DMS79 treated with DMSO at 0.1 percent for 48 hours (cell line): ENCODE results near the gene CLEC4G.

Experiments
- DNase-seq: peaks from one replicate; lab custom pipeline; 2025; lab: John Stamatoyannopoulos, UW

The CLEC4G gene

DNA sequence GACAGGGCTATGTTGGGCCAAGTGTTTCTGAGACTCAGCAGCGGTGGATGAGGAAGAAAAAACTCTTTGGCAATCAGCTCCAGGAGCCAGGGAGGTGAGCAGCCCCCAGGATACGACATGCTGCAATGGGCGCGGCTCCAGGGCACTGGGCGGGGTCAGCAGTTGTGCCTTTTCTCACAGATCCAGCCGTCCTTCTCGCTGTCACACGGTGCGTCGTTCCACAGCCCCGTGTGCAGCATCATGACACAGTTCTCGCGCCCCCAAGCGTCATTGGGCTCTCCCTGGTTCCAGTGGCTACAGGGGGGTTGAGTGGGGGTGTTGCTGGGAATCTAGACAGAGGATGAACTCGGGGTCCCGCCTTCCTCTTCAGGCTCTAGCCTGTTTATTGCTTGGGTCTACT lies 2.7 kb downstream of the CLEC4G start:
- no peak for DNase-seq

DNA sequence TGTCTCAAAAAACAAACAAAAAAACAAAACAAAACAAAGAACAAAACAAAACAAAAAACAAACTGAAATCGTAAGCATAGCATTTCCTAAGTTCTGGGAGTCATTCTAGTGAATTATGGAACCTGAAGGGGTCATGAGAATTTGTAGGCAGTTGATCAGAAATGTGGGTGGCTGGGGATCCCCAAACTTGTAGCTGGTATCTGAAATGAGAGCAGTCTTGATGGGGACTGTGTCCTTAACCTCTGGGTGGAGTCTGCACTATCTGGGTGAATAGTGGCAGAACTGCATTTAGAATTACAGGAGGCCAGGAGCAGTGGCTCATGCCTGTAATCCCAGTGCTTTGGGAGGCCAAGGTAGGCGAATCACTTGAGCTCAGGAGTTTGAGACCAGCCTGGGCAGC lies 6.1 kb downstream of the CLEC4G start:
- no peak for DNase-seq

DNA sequence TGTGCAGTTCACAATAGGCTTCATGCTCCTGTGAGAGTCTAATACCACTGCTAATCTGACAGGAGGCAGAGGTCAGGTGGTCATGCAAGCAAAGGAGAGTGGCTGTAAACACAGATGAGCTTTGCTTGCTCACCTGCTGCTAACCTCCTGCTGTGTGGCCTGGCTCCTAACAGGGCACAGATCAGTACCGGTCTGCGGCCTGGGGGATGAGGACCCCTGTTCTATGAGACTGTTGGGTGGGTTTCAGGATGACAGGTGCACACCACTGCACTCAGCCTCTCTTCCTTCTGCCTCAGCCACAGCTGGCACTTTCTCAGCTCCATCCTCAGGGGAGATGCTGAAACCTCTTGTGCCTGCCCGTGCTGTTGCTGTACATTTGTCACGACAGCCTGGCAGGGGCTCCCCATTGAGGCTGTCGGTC lies 9.7 kb downstream of the CLEC4G start:
- DNase-seq = no peak

DNA sequence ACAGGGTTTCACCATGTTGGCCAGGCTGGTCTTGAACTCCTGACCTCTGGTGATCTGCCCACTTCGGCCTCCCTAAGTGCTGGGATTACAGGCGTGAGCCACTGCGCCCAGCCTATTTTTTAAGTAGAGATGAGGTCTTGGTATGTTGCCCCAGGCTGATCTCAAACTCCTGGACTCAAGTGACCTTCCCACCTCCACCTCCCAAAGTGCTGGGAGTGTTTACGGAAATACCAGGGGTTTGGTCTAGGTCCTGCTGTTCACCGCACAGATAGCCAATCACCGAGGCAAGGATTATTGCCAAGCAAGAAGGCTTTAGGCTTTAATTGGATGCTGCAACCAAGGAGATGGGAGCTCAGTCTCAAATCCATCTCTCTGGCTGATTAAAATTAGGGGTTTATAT lies 11.6 kb downstream of the CLEC4G start:
- no peak for DNase-seq

DNA sequence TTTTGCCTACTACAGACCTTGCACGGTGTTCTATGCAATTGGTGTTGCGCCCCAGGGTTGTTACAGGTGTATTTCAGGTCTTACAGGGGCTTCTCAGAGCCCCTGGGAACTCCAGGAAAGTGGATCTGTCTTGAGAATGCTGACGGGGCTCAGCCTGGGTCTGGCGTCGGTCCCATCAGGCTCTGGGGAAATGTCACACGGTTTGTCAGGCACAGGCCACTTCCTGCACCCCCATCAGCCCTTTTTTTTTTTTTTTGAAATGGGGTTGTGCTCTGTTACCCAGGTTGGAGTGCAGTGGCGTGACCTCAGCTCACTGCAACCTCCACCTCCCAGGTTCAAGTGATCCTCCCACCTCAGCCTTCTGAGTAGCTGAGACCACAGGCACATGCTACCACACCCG lies 13.2 kb downstream of the CLEC4G start:
- DNase-seq = no peak

DNA sequence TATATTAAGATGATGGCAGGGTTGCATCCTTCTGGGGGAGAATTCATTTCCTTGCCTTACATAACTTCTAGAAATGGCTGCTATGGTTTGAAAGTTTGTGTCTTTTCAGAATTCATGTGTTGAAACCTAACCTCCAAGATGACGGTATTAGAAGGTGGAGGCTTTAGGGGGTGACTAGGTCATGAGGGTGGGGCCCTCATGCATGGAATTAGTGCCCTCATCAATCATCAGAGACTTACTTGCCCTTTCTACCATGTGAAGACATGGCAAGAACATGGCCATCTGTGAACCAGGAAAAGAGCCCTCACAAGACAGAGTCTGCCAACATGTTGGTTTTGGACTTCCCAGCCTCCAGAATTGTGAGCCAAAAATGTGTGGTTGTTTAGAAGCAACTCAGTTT lies 15.1 kb downstream of the CLEC4G start:
- no peak for DNase-seq

DNA sequence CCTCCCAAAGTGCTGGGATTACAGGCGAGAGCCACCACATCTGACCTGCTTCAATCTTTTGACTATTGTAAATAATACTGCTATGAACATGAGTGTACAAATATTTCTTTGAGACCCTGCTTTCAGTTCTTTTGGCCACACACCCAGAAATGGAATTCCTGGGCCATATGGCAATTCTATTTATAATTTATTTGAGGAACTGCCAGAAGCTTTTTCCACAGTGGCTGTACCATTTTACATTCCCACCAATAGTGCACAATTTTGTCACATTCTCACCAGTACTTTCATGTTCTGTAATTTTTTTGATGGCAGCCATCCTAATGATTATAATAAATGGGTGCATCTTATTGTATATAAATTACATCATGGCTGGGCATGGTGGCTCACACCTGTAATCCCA lies 16.2 kb downstream of the CLEC4G start:
- no peak for DNase-seq

DNA sequence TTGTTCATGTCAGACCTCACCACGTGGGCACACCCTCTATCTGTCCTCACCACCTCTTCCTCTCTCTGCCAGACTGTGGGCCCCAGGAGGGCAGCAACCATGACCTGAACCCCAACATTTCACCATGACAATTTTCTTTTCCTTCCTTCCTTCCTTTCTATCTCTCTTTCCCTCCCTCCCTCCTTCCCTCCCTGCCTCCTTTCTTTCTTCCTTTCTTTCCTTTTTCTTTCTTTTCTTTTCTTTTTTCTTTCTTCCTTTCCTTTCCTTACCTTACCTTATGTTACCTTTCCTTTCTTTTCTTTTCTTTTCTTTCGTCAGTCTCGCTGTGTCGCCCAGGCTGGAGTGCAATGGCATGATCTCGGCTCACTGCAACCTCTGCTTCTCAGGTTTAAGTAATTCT lies 21.3 kb downstream of the CLEC4G start:
- no peak for DNase-seq

DNA sequence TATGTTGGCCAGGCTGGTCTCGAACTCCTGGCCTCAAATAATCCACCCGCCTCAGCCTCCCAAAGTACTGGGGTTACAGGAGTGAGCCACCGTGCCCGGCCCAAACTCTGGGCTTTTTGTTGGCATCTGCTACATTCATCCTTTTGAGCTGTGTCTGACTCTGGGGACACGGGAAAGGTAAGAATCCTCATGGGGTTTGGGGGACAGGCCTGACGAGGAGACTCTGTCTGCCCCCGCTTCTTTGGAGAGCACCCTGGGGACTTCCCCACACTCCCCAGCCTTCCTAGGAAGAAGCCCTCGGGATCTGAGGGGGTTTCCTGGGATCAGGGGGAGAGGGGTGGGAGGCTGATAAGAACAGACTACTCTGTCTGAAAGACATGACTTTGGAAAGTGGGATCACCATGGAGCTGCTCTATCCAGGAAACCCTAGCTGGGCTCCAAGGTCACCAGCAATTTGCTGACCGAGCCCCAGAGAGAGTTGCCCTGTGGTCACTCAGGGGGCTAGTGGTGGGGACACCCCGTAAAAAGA lies 21.9 kb downstream of the CLEC4G start:
- no peak for DNase-seq

DNA sequence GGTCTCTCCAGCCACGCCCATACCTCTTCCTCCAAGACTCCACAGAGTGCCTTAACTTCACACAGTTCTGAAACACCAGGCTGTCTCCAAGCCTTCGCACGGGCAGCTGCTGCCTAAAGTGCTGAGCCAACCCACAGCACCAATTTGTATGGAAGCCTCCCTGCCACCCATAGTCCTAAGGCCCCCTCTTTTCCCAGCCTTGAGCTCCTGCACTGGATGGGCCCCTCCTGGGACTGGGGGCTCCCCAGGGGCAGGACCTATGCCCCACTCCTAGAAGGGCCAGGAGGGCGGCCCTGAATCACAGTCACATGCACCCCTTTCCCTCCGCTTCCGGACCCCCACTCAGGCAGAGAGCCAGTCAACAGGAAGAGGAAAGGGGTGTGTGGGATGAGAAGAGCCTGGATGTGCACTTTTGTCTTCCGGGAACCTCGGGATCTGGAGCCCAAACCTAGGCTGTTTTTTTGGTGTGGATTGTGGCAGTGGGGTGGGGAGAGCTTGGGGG lies 24.9 kb downstream of the CLEC4G start:
- DNase-seq = no peak

DNA sequence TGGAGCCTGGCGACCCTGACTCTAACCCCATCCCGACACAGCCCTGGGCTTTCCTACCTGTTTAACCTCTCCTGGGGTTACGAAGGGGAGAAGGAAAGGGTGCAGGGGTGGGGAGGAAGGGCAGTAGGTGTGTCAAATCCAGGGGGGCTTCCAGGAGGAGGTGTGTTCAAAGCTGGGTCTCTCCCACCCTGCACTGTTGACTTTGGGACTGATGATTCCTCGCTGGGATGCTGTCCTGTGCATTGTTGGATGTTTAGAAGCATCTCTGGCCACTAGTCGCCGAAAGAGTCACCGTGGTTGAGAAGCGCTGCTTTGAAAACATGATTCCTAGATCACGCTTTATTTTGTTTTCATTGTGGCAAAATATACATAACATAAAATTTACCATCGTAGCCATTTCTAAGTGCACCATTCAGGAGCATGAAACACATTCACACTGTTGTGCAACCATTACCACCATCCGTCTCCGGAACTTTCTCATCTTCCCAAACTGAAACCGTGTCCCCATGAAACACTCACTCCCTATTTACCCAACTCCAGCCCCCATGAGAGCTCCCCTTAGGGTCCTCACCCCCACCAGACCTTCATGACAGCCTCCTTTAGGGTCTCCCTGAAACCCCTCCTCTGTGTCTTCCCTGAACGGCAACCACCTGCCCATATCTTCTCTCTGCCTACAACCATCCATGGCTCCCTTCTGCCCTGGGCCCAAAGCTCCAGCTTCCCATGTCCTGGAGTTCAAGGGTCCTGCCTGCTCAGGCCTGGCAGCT lies 25.5 kb downstream of the CLEC4G start:
- DNase-seq = no peak

DNA sequence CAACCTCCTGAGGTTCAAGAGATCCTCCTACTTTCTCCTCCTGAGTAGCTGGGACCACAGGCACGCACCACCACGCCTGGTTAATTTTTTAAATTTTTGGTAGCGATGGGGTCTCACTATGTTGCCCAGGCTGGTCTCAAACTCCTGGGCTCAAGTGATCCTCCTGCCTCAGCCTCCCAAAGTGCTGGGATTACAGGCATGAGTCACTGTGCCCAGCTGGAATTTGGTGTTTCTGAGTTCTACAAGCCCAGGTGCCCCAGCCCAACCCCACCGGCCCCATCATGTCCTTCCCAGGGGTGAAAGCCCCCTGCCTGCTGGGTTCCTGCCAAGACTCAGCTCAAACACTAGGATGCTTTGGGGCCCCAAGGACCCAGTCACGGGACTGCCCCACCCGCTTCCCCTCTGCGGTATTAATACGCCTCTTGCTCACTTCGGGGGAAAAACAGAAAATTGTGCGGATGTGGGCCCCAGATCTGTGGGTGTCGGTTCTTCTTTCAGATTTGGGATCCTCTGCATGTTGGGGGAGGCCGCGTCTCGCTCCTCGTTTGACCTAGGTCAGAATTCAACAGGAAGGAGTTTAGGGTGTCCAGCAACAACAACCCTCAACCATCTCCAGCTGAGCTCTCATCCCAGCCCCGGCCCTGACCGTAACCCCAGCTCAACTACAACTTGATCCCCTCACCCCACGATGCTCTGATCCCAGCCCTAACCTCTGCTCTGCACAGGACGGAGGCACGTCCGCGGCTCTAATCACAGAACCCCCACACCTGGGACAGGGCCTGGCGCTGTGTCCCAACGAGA lies 26.3 kb downstream of the CLEC4G start:
- no peak for DNase-seq

DNA sequence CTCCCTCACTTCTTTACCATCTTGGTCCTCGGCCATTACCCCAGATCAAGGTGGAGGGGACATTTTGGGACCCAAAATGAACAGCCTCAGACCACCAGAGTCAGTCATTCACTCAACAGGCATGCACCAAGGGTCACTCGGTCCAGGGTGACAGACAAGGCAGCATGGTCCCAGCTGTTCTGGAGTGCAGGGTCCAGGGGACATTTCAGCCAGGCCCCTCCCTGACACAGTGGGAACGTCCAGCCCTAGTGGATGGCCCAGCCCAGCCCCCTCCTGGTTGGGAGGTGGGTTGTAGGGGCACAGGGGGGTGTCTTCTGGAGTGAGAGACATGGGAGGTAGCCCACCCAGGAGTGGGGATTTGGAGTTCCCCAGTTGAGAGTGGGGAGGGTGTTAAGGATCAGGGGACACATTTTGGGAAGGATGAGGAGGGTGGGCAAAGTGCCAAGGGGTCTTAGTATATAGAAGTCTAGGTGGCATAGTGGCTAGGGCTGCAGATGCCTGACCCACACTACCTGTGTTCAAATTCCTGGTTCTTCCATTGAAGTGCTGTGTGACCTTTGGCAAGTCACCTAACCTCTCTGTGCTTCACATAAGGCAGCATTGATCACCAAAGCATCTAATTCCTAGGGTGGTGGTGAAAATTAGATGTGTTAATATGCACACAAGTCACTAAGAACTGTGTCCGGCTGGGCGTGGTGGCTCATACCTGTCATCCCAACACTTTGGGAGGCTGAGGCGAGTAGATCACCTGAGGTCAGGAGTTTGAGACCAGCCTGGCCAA lies 27.4 kb downstream of the CLEC4G start:
- DNase-seq = no peak

DNA sequence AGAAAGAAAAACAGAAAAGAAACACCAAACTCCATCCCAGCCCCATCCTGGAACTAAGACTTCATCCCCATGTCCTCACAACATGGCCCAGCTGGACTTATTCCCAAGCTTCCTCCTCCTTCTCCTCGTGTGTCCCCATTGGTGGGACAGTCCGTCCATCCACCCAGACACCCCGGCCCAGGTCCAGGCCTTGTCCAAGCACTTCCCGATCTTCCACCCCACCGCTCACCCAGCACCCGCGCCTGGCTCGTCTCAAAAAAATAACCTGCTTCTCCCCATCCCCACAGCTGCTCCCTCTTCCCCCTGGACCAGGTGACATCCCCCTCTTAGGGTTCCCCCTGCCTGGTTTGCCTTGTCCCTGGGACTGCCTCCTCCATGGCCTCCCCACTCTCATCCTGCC lies 28.6 kb downstream of the CLEC4G start:
- DNase-seq = no peak

DNA sequence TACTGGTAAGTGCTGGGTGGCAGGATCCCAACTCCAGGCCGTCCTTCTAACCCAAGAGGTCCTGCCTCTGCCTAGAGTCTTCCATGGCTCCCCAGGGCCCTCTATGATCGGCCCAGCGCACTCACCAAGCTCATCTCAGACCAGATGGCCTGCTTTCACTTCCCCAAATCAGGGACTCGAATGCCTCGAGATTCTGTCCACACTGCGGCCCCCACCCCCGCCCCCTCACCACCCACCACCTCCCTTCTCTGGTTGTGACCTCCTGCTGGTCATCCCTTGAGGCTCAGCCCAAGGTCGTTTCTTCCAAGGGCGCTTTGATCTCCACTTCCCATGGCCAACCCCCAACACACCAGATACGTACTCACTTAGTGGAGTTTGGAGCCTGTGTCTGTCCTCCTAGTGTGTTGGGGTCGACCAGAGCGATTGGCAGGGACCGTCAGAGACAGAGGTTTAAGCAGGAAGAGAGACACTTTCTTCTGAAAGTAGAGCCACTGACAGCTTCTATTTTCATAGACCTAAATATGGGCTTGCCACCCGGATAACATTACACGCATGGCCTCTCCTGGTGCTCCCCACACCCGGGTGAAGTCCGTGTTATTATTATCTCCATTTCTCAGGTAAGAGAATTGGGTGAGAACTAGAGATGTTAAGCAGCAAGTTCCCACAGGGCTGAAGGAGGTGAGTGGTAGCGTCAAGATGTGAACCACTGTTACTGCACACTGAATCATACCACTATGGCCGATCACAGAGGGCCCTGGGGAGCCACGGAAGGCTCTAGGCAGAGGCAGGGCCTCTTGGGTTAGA lies 30.1 kb downstream of the CLEC4G start, which contains the start of gene FCER2:
TSS of gene FCER2 (minus strand) at position 478 of the 804 bp plus-strand sequence. CDS start 2,371 bp downstream, outside the sequence.
- DNase-seq = no peak

DNA sequence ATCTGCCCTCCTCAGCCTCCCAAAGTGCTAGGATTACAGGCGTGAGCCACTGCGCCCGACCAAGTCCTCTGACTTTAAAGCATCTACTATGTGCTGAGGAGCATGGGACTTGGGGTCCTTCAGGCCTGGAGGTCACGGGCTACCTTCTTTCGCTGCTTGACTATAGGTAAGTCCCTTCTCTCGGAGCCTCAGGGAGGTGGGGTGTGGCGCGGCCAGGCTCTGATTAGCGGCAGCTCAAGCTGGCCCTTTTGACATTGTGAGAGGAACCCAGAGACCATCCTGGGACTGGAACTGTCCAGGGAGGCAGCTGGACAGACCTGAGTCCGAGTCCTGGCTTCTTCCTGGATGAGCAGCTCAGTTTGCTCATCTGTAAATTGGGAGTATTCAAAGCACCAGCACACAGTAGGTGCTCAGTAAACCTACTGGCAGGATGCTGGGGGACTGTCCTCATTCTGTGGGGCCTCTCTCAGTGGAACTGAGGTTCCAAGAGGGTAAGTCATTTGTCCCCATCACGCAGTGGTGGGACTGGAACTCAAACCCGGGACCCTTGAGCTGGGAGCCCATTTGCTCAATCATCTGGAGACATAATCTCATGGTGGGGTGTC lies 30.8 kb downstream of the CLEC4G start:
- no peak for DNase-seq

DNA sequence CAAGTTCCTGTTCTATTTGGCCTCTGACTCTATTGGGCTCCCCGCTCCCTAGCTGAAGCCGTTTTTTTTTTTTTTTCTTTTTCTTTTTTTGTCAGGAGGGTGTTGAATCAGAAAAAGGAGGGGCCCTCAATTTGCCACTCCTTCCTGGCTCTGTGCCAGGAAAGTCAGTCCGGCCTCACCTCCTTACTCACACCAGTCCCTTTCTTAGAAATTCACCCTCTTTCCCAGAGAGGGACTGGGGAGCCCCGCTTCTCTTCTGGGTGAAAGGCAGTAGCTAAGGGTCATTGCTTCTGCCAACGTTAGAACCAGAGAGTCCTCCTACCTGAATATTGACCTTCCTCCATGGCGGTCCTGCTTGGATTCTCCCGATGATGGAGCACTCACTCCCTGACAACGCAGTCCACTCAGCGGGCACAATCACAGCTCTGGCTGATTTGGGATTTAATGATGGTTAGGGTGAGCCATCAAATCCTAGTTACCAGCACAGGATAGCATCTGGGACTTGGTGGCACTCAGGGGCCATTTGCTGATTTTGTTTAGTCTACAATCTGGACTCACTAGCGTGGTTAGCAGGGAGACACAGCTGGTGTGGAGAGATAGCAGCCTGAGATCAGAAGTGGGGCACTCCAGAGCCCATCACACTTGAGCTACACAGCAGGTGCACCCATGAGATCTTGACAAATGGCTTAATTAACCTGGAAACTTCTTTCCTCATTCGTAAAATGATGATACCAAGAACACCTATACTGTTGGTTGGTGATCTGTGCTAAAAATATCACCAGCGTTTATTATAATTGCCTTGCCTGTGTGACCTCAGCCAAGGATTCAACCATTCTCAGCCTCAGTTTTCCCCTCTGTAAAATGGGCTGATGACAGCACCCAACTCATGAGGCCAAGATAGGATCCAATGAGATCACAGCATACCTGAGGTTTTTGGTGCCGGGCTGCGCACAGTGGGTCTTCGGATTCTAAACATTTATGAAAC lies 32.2 kb downstream of the CLEC4G start:
- no peak for DNase-seq

DNA sequence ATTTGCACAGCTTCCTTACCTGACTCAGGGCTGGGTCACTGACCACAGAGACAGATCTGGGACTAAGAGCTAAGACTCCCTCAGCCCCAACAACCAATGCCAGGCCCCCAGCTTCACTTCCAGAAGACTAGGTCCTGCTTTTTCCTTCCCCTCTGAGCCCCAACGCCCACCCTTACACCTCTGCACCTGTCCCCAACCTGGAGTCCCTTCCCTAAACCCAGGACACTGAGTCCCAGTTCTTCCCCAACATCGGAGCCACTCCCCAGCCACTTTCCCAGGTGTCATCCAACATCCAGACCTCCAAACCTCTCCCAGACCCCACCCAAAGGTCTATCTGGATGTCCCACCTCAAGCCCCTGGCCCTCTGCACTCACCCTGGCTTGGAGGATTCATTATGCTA lies 32.9 kb downstream of the CLEC4G start:
- DNase-seq = no peak

DNA sequence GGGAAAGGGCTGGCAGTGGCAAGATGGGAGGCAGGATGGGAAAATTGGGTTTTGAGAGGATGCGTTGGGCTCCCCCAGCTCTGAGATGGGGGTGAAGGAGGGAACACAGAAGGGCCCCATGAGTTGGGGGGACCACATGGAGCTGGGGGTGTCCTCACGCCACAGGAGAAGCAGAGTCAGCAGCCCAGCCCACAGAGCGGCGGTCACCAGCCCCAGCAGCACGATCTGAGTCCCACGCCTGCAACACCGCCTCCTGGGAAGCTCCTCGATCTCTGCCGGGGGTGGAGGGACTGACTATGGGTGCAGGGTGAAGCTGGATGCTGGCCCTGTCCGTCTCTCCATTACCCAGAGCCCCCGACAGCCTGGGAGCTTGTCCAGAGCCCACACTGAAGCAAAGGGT lies 33.3 kb downstream of the CLEC4G start:
- no peak for DNase-seq
